ENCODE results near the gene IFI27L1. TPM values are rescaled to one million over a fixed set of nuclear protein-coding genes. Genes with fewer than 3 reads are reported as not detected.

Gene IFI27L1
- total and polyA plus RNA-seq, 2 of the 13 experiments (the other 11 are each of a cell fraction or from before 2014, with no cell fraction given) = 11.9 to 19.0 TPM

- TF ChIP-seq ARID4A (CRISPR knock-in tag; IDR thresholded peaks at IDR 0.05; ENCODE audit: borderline replicate concordance) (0 out of 2 replicates have a peak, but pooled peaks have one; percentile 10), POLR2G (IDR thresholded peaks at IDR 0.05; ENCODE audit: low read depth, low read length) (no peak), ZMYM4 (CRISPR knock-in tag; IDR thresholded peaks at IDR 0.05) (peak; percentile 30; the same call in 1 of the 2 replicates), GATAD1 (CRISPR knock-in tag; IDR thresholded peaks at IDR 0.05) (no peak), PCBP2 (optimal IDR thresholded peaks at IDR 0.05; ENCODE audit: low read depth, low read length, poor library complexity, severe bottlenecking) (no peak), HMGXB4 (CRISPR knock-in tag; IDR thresholded peaks at IDR 0.05; ENCODE audit: borderline replicate concordance in 1 of 2, low read depth in 1 of 2) (no peak), SMYD3 (CRISPR knock-in tag; IDR thresholded peaks at IDR 0.05) (no peak), ZBTB39 (CRISPR knock-in tag; IDR thresholded peaks at IDR 0.05) (peak; percentile 99), MEIS1 (CRISPR knock-in tag; IDR thresholded peaks at IDR 0.05; ENCODE audit: borderline replicate concordance) (0 out of 2 replicates have a peak, but pooled peaks have one; percentile 30), ZNF773 (CRISPR knock-in tag; IDR thresholded peaks at IDR 0.05; ENCODE audit: borderline replicate concordance) (no peak)
- TF ChIP-seq, protein P1, sequence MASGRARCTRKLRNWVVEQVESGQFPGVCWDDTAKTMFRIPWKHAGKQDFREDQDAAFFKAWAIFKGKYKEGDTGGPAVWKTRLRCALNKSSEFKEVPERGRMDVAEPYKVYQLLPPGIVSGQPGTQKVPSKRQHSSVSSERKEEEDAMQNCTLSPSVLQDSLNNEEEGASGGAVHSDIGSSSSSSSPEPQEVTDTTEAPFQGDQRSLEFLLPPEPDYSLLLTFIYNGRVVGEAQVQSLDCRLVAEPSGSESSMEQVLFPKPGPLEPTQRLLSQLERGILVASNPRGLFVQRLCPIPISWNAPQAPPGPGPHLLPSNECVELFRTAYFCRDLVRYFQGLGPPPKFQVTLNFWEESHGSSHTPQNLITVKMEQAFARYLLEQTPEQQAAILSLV (CRISPR knock-in tag; IDR thresholded peaks at IDR 0.05; ENCODE audit: borderline replicate concordance) = no peak
- TF ChIP-seq, protein P2, sequence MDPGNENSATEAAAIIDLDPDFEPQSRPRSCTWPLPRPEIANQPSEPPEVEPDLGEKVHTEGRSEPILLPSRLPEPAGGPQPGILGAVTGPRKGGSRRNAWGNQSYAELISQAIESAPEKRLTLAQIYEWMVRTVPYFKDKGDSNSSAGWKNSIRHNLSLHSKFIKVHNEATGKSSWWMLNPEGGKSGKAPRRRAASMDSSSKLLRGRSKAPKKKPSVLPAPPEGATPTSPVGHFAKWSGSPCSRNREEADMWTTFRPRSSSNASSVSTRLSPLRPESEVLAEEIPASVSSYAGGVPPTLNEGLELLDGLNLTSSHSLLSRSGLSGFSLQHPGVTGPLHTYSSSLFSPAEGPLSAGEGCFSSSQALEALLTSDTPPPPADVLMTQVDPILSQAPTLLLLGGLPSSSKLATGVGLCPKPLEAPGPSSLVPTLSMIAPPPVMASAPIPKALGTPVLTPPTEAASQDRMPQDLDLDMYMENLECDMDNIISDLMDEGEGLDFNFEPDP (CRISPR knock-in tag; conservative IDR thresholded peaks at IDR 0.05) = no peak
- TF ChIP-seq, protein P3, sequence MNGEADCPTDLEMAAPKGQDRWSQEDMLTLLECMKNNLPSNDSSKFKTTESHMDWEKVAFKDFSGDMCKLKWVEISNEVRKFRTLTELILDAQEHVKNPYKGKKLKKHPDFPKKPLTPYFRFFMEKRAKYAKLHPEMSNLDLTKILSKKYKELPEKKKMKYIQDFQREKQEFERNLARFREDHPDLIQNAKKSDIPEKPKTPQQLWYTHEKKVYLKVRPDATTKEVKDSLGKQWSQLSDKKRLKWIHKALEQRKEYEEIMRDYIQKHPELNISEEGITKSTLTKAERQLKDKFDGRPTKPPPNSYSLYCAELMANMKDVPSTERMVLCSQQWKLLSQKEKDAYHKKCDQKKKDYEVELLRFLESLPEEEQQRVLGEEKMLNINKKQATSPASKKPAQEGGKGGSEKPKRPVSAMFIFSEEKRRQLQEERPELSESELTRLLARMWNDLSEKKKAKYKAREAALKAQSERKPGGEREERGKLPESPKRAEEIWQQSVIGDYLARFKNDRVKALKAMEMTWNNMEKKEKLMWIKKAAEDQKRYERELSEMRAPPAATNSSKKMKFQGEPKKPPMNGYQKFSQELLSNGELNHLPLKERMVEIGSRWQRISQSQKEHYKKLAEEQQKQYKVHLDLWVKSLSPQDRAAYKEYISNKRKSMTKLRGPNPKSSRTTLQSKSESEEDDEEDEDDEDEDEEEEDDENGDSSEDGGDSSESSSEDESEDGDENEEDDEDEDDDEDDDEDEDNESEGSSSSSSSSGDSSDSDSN (CRISPR knock-in tag; IDR thresholded peaks at IDR 0.05) = peak; percentile 36; the same call in 1 of the 2 replicates
Measured at GRCh38 chr14:94041551-94042346, 39.4 kb upstream of the IFI27L1 start (continued).
